H9 (cell line): ENCODE data around the gene PTPN2. TPM values are rescaled to one million over a fixed set of nuclear protein-coding genes. Genes with fewer than 3 reads are reported as not detected.
A peak's percentile ranks its signal among the peaks of the same experiment; 100 is the strongest.

Experiments
- DNase-seq: peaks from one replicate; pipeline ENCODE4 v3.0.0-alpha.2; 2017
- H2AFZ ChIP-seq: one replicate; pipeline ENCODE4 v1.6.1; 2013; ENCODE audit warnings: mild to moderate bottlenecking, low read length, control low read depth, moderate library complexity
- H2AK5ac ChIP-seq: 2 replicates; pipeline ENCODE4 v1.6.1; 2013; ENCODE audit warnings: low read length, control low read depth, mixed read lengths; ENCODE audit not compliant: insufficient read length
- H2BK120ac ChIP-seq: one replicate; pipeline ENCODE4 v1.6.1; 2013; ENCODE audit warnings: low read depth, mild to moderate bottlenecking, low read length, control low read depth, inconsistent platforms; ENCODE audit not compliant: poor library complexity, severe bottlenecking
- H2BK12ac ChIP-seq: 2 replicates; pipeline ENCODE4 v1.6.1; 2013; ENCODE audit warnings: low read length, control low read depth, mixed read lengths, low read depth; ENCODE audit not compliant: insufficient read length
- H2BK15ac ChIP-seq: 2 replicates; pipeline ENCODE4 v1.6.1; 2013; ENCODE audit warnings: low read depth, low read length, control low read depth
- H2BK20ac ChIP-seq: one replicate; pipeline ENCODE4 v1.6.1; 2013; ENCODE audit warnings: low read depth, mild to moderate bottlenecking, low read length, control low read depth, inconsistent platforms; ENCODE audit not compliant: poor library complexity, severe bottlenecking
- H2BK5ac ChIP-seq: 2 replicates; pipeline ENCODE4 v1.6.1; 2013; ENCODE audit warnings: low read length, control low read depth, mixed read lengths; ENCODE audit not compliant: insufficient read length
- H3K14ac ChIP-seq: 2 replicates; pipeline ENCODE4 v1.6.1; 2013; ENCODE audit warnings: low read length, control low read depth; ENCODE audit not compliant: insufficient read depth
- H3K18ac ChIP-seq: 2 replicates; pipeline ENCODE4 v1.6.1; 2013; ENCODE audit warnings: low read depth, mild to moderate bottlenecking, mixed read lengths, low read length, control low read depth; ENCODE audit not compliant: insufficient read length
- H3K23ac ChIP-seq: 2 replicates; pipeline ENCODE4 v1.6.1; 2013; ENCODE audit warnings: low read length, control low read depth, mixed read lengths, low read depth; ENCODE audit not compliant: insufficient read length
- H3K23me2 ChIP-seq: 2 replicates; pipeline ENCODE4 v1.6.1; 2013; ENCODE audit warnings: low read depth, mild to moderate bottlenecking, mixed read lengths, low read length, control low read depth; ENCODE audit not compliant: insufficient read length, poor library complexity, severe bottlenecking
- H3K27ac ChIP-seq: 2 replicates; pipeline ENCODE4 v1.5.1; 2013; ENCODE audit warnings: low read length, control low read depth, mixed read lengths, low read depth; ENCODE audit not compliant: insufficient read length
- H3K27me3 ChIP-seq: 2 replicates; pipeline ENCODE4 v1.6.1; 2013; ENCODE audit warnings: low read length, control low read depth, inconsistent platforms; ENCODE audit not compliant: insufficient read depth
- H3K4ac ChIP-seq: 2 replicates; pipeline ENCODE4 v1.6.1; 2013; ENCODE audit warnings: low read depth, mild to moderate bottlenecking, control low read depth, inconsistent platforms, low read length, moderate library complexity
- H3K4me1 ChIP-seq: 2 replicates; pipeline ENCODE4 v1.6.1; 2013; ENCODE audit warnings: low read length, control low read depth, inconsistent platforms; ENCODE audit not compliant: insufficient read depth
- H3K4me2 ChIP-seq: 2 replicates; pipeline ENCODE4 v1.6.1; 2013; ENCODE audit warnings: low read length, control low read depth, mixed read lengths; ENCODE audit not compliant: insufficient read length, insufficient read depth
- H3K56ac ChIP-seq: 2 replicates; pipeline ENCODE4 v1.6.1; 2013; ENCODE audit warnings: low read depth, mild to moderate bottlenecking, mixed read lengths, low read length, control low read depth; ENCODE audit not compliant: insufficient read length
- H3K79me1 ChIP-seq: 2 replicates; pipeline ENCODE4 v1.6.1; 2013; ENCODE audit warnings: low read depth, mild to moderate bottlenecking, moderate library complexity, low read length, control low read depth, inconsistent platforms; ENCODE audit not compliant: insufficient read depth, poor library complexity, severe bottlenecking
- H3K79me2 ChIP-seq: 2 replicates; pipeline ENCODE4 v1.6.1; 2013; ENCODE audit warnings: low read length, control low read depth, inconsistent platforms; ENCODE audit not compliant: insufficient read depth
- H3K9ac ChIP-seq: 2 replicates; pipeline ENCODE4 v1.6.1; 2013; ENCODE audit warnings: low read length, control low read depth, mixed read lengths; ENCODE audit not compliant: insufficient read length; ENCODE audit errors: extremely low read depth
- H3K9me3 ChIP-seq: one replicate; pipeline ENCODE4 v1.6.1; 2013; ENCODE audit warnings: low read depth, low read length, inconsistent platforms; ENCODE audit not compliant: control insufficient read depth
- H3T11ph ChIP-seq: one replicate; pipeline ENCODE4 v1.6.1; 2013; ENCODE audit warnings: mild to moderate bottlenecking, low read length, control low read depth, inconsistent platforms
- H4K20me1 ChIP-seq: one replicate; pipeline ENCODE4 v1.6.1; 2013; ENCODE audit not compliant: control insufficient read depth, insufficient read length, insufficient read depth
- H4K5ac ChIP-seq: 2 replicates; pipeline ENCODE4 v1.6.1; 2013; ENCODE audit warnings: low read depth, mild to moderate bottlenecking, mixed read lengths, low read length, control low read depth; ENCODE audit not compliant: insufficient read length
- H4K8ac ChIP-seq: replicated peaks from 2 replicates; pipeline ENCODE4 v1.6.1; 2013; ENCODE audit warnings: low read length, control low read depth, mixed read lengths, low read depth; ENCODE audit not compliant: insufficient read length
- H4K91ac ChIP-seq: 2 replicates; pipeline ENCODE4 v1.6.1; 2013; ENCODE audit warnings: low read depth, mild to moderate bottlenecking, moderate library complexity, mixed read lengths, low read length, control low read depth; ENCODE audit not compliant: insufficient read length
- H3K27ac Mint-ChIP-seq, 3 experiments: 2 replicates in 2 of 3; 3 replicates in 1 of 3; pipeline ENCODE4 v1.8.0; 2020 to 2021; ENCODE audit warnings: mixed read lengths in 3 of 3, mild to moderate bottlenecking in 1 of 3, moderate library complexity in 1 of 3
- H3K27me3 Mint-ChIP-seq: 2 replicates; pipeline ENCODE4 v1.8.0; 2021; ENCODE audit warnings: low read depth, mild to moderate bottlenecking, moderate library complexity, mixed read lengths
- H3K36me3 Mint-ChIP-seq, 3 experiments: 2 replicates in 2 of 3; 3 replicates in 1 of 3; pipeline ENCODE4 v1.8.0; 2020 to 2021; ENCODE audit warnings: low read depth in 3 of 3, mixed read lengths in 3 of 3; ENCODE audit not compliant: insufficient read depth in 1 of 3
- H3K4me1 Mint-ChIP-seq, 2 experiments: 2 replicates each; pipeline ENCODE4 v1.8.0; 2020; ENCODE audit warnings: mixed read lengths in 2 of 2
- H3K4me3 Mint-ChIP-seq, 2 experiments: 2 replicates in 1 of 2; 3 replicates in 1 of 2; pipeline ENCODE4 v1.8.0; 2020 to 2021; ENCODE audit warnings: mild to moderate bottlenecking in 2 of 2, mixed read lengths in 2 of 2, moderate library complexity in 1 of 2
- H3K9me3 Mint-ChIP-seq, 2 experiments: 2 replicates in 1 of 2; 3 replicates in 1 of 2; pipeline ENCODE4 v1.8.0; 2020; ENCODE audit warnings: mild to moderate bottlenecking in 2 of 2, mixed read lengths in 2 of 2, moderate library complexity in 1 of 2
- WGBS: extraction: QIAGEN DNeasy Blood & Tissue Kit; methylation state at CpG from one replicate; pipeline ENCODE4 v1.1.7; 2013; ENCODE audit warnings: missing lambda C conversion rate, low lambda C conversion rate, mixed read lengths; ENCODE audit not compliant: insufficient read length; ENCODE audit errors: extremely low coverage; 5-methylcytosine and 5-hydroxymethylcytosine counted together
- long read RNA-seq: library from polyadenylated mRNA; unstranded; transcript quantifications from one replicate; pipeline ENCODE4 v2.0.0, GENCODE V29; 2020
- total RNA-seq: library from RNA; stranded (reverse); gene quantifications from 2 replicates; pipeline ENCODE4 v1.2.1, GENCODE V29; 2021
- TF ChIP-seq, protein P1 (sequence below): fragments of 200-600 bp; sonication (generic); conservative IDR thresholded peaks from 3 replicates; pipeline ENCODE4 v1.8.0; 2021; ENCODE audit warnings: antibody characterized with exemption, mild to moderate bottlenecking

Gene PTPN2
- total RNA-seq, result 46.1 and 48.7 TPM in 2 replicates
- long read RNA-seq, transcript PTPN2-202 (10 exons, 1,706 nt), result major isoform, 87 of 214 reads
- long read RNA-seq, transcript PTPN2-201 (9 exons, 3,467 nt), result minor isoform, 82 of 214 reads
- long read RNA-seq, partial matches to known transcripts, result 17 of 214 reads
- long read RNA-seq, other reads (novel, unspliced or antisense), result 23 of 214 reads

DNA sequence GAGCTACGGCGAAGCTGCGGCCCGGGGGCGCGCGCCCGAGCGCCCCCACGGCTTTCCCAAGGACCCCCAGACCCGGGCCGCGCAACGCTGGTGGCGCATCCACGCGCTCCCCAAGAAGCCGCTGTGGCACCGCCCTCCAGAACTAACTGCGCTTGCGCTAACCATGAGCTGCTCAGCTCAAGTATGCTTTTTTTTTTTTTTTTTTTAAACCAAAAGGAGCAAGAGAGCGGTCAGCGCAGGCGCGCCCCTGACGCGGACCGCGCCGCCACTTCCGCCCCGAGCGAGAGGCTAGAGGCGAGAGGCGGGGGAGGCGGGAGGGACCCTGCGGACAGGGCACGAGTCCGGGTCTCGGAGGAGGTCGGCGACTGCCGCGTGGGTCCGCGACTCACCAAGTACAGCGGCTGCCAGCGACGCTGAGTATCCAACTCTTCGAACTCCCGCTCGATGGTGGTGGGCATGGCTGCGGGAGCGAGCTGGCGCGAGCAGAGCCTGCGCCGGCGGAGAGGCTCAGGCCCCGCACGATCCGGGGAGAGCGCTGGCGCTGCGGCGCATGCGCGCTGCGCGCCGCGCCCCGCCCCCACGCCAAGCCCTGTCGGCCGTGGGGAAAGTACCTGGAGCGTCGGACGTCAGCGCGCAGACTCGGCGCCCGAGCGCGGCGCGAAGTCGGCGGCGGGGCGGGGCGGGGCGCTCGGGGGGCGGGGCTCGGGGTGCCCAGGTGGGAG is at the start of gene PTPN2:
TSS of gene PTPN2 (minus strand) at position 554 of the 722 bp plus-strand sequence. CDS start at position 458, 96 bp downstream.
- Histone ChIP-seq H3K23me2 (peaks cover 10% of the 10 kb centered on the region), H4K5ac (no peak within 1 kb of the TSS), H2AFZ (no peak within 1 kb of the TSS), H3K9ac (peak within 1 kb of the TSS; percentile 85), H2BK120ac (no peak within 1 kb of the TSS), H4K91ac (no peak within 1 kb of the TSS), H3K18ac (peak within 1 kb of the TSS; percentile 99), H3K14ac (peak within 1 kb of the TSS; percentile 92), H4K20me1 (peaks cover 2% of the 10 kb centered on the region), H2BK12ac (no peak within 1 kb of the TSS), H2BK5ac (no peak within 1 kb of the TSS), H3K27ac (peak within 1 kb of the TSS; percentile 73), H2BK15ac (no peak within 1 kb of the TSS), H3K56ac (no peak within 1 kb of the TSS), H2AK5ac (no peak within 1 kb of the TSS), H3K4me1 (peaks cover 26% of the 10 kb centered on the region), H3K4ac (no peak within 1 kb of the TSS), H3K4me2 (peak within 1 kb of the TSS; percentile 92), H3T11ph (no peak within 1 kb of the TSS), H2BK20ac (no peak within 1 kb of the TSS), H3K23ac (no peak within 1 kb of the TSS), H3K9me3 (no peaks in the 10 kb centered on the region), H3K79me2 (peaks cover 24% of the 10 kb centered on the region; the same call in 1 of the 2 replicates), H3K79me1 (peaks cover 5% of the 10 kb centered on the region), H3K27me3 (no peaks in the 10 kb centered on the region), H4K8ac (no peak within 1 kb of the TSS)
- TF ChIP-seq, protein P1, sequence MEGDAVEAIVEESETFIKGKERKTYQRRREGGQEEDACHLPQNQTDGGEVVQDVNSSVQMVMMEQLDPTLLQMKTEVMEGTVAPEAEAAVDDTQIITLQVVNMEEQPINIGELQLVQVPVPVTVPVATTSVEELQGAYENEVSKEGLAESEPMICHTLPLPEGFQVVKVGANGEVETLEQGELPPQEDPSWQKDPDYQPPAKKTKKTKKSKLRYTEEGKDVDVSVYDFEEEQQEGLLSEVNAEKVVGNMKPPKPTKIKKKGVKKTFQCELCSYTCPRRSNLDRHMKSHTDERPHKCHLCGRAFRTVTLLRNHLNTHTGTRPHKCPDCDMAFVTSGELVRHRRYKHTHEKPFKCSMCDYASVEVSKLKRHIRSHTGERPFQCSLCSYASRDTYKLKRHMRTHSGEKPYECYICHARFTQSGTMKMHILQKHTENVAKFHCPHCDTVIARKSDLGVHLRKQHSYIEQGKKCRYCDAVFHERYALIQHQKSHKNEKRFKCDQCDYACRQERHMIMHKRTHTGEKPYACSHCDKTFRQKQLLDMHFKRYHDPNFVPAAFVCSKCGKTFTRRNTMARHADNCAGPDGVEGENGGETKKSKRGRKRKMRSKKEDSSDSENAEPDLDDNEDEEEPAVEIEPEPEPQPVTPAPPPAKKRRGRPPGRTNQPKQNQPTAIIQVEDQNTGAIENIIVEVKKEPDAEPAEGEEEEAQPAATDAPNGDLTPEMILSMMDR, result no peak
- peaks cover 0 to 7% (median 4%) of the 10 kb centered on the region in 3 experiments; a peak in 5 of 7 replicates for H3K36me3 Mint-ChIP-seq
- peaks cover 0 to 8% of the 10 kb centered on the region in 2 experiments; a peak in 2 of 5 replicates for H3K9me3 Mint-ChIP-seq
- no peaks in the 10 kb centered on the region; the same call in 1 of the 2 replicates for H3K27me3 Mint-ChIP-seq
- peak within 1 kb of the TSS; percentile 70 to 98 (median 91); a peak in 6 of 7 replicates for H3K27ac Mint-ChIP-seq
- H3K4me3 Mint-ChIP-seq, result peak within 1 kb of the TSS; percentile 90 to 91
- no CpG with 5 or more reads among the region's 97 CpGs for WGBS
- peaks cover 56 to 61% of the 10 kb centered on the region in 2 experiments for H3K4me1 Mint-ChIP-seq
- peak; percentile 90 for DNase-seq
